CD4-positive, CD25-positive, alpha-beta regulatory T cell (primary cell): ENCODE data around the gene PGR. TPM values are rescaled to one million over a fixed set of nuclear protein-coding genes. Genes with fewer than 3 reads are reported as not detected.

Experiments used
- ATAC-seq, 2 donors: fragments of 150-1000 bp; cut with Tn5 transposase; one replicate each; pipeline ENCODE4 v1.10.0; 2021; ENCODE audit warnings: low read depth in 2 of 2, moderate number of reproducible peaks in 2 of 2, moderate library complexity in 1 of 2
- DNase-seq, 3 donors: peaks; one replicate each; pipeline versions ENCODE4 v3.0.0 to v3.0.0-alpha.2; 2012 to 2022; ENCODE audit warnings: mixed read lengths in 1 of 3
- H3K27ac ChIP-seq: one replicate; pipeline ENCODE4 v1.7.0; 2013; ENCODE audit warnings: mild to moderate bottlenecking, low read length; ENCODE audit not compliant: insufficient read depth, poor library complexity, severe bottlenecking
- H3K27me3 ChIP-seq: one replicate; pipeline ENCODE4 v1.7.0; 2013; ENCODE audit warnings: low read length; ENCODE audit not compliant: control insufficient read depth, insufficient read depth
- H3K36me3 ChIP-seq: one replicate; pipeline ENCODE4 v1.7.0; 2013; ENCODE audit warnings: mild to moderate bottlenecking, low read length, moderate library complexity; ENCODE audit not compliant: control insufficient read depth, insufficient read depth
- H3K4me1 ChIP-seq: 2 replicates; pipeline ENCODE4 v1.7.0; 2013; ENCODE audit warnings: mild to moderate bottlenecking, low read length; ENCODE audit not compliant: insufficient read depth, control insufficient read depth, poor library complexity, severe bottlenecking
- H3K4me3 ChIP-seq: one replicate; pipeline ENCODE4 v1.7.0; 2013; ENCODE audit warnings: low read depth, mild to moderate bottlenecking, low read length, moderate library complexity
- H3K9me3 ChIP-seq, 2 experiments: 1 replicate in 1 of 2; 2 replicates in 1 of 2; pipeline ENCODE4 v1.7.0; 2013; ENCODE audit warnings: low read length in 2 of 2, mild to moderate bottlenecking in 1 of 2, moderate library complexity in 1 of 2; ENCODE audit not compliant: control insufficient read depth in 2 of 2
- H3K27ac Mint-ChIP-seq, 3 donors: one replicate each; pipeline ENCODE4 v1.8.0; 2020 to 2022; ENCODE audit warnings: mild to moderate bottlenecking in 3 of 3, mixed read lengths in 3 of 3, moderate library complexity in 2 of 3
- H3K27me3 Mint-ChIP-seq: one replicate; pipeline ENCODE4 v1.8.0; 2022; ENCODE audit warnings: mild to moderate bottlenecking, mixed read lengths
- H3K36me3 Mint-ChIP-seq: one replicate; pipeline ENCODE4 v1.8.0; 2020; ENCODE audit warnings: mixed read lengths
- H3K4me1 Mint-ChIP-seq, 4 donors: one replicate each; pipeline ENCODE4 v1.8.0; 2020 to 2022; ENCODE audit warnings: mixed read lengths in 4 of 4, mild to moderate bottlenecking in 1 of 4
- H3K4me3 Mint-ChIP-seq, 4 donors: one replicate each; pipeline ENCODE4 v1.8.0; 2020 to 2022; ENCODE audit warnings: mild to moderate bottlenecking in 4 of 4, mixed read lengths in 4 of 4, moderate library complexity in 3 of 4
- H3K9me3 Mint-ChIP-seq, 7 donors: one replicate each; pipeline ENCODE4 v1.8.0; 2020 to 2022; ENCODE audit warnings: mixed read lengths in 7 of 7, mild to moderate bottlenecking in 3 of 7, moderate library complexity in 2 of 7
- polyA plus RNA-seq, 4 donors: library from polyadenylated mRNA; unstranded; fragments of 300-500 nt; fragmentation: Illumina TruSeq; gene quantifications; one replicate each; pipeline ENCODE4 v1.2.3, GENCODE V29; 2021
- total RNA-seq: library from RNA; stranded (reverse); gene quantifications from one replicate; pipeline ENCODE4 v1.2.3, GENCODE V29; 2022

The PGR gene
- total and polyA plus RNA-seq, 5 donors from 2014 or later, result not detected

DNA sequence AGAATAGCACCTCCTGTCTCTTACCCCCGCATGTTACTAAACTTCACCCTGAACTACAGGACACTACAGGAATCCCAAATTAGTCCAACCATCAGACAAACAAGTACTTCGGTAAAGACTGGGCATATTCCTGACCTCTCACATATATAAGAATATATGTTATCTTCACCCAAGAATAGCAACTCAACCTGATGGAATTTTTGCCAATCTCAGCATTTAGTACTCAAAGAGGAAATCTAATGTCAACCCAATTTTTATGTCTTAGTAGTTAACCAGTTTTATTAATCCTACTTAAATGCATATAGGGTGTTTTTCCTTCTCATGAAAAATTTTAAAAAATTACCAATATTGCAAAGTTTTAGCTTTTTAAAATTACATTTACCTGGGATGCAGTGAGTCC lies 26.2 kb downstream of the PGR start:
- DNase-seq (no peak), ATAC-seq (no peak)
- Mint-ChIP-seq H3K27me3 (no peaks in the 10 kb centered on the region), H3K36me3 (no peaks in the 10 kb centered on the region), H3K4me1 (no peaks in the 10 kb centered on the region), H3K27ac (no peak overlapping the region), H3K4me3 (no peak overlapping the region), H3K9me3 (peaks cover 4 to 34% (median 7%) of the 10 kb centered on the region in 7 donors)
- Histone ChIP-seq H3K4me3 (no peak overlapping the region), H3K27me3 (no peaks in the 10 kb centered on the region), H3K27ac (no peak overlapping the region), H3K4me1 (no peaks in the 10 kb centered on the region), H3K36me3 (no peaks in the 10 kb centered on the region), H3K9me3 (peaks cover 0 to 3% of the 10 kb centered on the region in 2 experiments)

DNA sequence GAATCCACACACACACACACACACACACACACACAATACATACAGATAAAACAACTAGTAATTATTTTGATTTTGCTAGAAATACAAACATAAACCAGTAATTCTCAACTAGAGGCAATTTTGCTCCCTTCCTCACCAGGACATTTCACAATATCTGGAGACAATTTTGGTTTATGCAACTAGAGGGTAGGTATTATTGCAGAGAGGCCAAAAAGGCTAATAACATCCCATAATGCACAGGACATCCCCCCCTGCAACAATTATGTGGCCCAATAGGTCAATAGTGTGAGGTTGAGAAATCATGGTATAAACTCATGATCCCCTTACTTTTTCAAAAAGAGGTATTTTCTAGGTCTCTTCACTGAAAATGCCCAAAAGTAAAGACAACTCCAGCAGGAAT lies 29.0 kb downstream of the PGR start:
- no peaks in the 10 kb centered on the region for H3K27me3 Mint-ChIP-seq

DNA sequence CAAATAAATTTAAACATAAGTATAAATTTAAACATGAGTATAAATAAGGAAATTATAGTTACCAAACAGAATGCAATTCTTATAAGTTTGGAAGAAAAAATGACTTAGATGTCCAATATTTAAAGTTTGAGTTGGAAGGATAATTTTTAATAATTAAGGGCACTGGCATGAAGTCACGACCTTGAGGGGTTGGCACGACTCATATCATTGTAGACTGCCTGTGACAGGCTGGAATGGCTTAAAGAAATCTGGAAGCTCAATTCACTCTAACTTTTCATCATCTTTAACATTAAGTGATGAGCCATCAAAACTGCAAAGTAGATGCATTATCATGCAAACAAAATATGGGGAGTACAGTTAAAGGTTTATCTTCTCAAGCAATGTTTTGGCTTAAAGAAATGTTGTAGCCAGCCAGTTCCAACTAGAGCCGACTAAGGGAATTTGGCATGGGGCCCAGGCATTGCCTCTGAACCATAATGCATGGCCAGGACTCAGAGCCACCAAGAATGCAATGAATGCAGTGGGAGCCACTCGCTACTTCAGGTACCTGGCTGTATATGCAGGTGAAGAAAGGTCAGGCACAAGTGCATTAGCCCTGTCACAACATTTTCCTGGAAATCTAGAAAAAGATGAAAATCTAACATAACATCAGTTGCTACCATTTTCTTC lies 33.4 kb downstream of the PGR start:
- Histone ChIP-seq H3K27me3 (no peaks in the 10 kb centered on the region), H3K4me3 (no peak overlapping the region), H3K4me1 (no peaks in the 10 kb centered on the region), H3K36me3 (no peaks in the 10 kb centered on the region), H3K27ac (no peak overlapping the region), H3K9me3 (no peaks in the 10 kb centered on the region)
- no peaks in the 10 kb centered on the region for H3K4me1 Mint-ChIP-seq
- no peak for ATAC-seq
- H3K9me3 Mint-ChIP-seq, result peaks cover 3 to 13% (median 10%) of the 10 kb centered on the region in 7 donors
- no peaks in the 10 kb centered on the region for H3K36me3 Mint-ChIP-seq
- H3K27me3 Mint-ChIP-seq, result no peaks in the 10 kb centered on the region
- no peak overlapping the region for H3K27ac Mint-ChIP-seq
- no peak overlapping the region for H3K4me3 Mint-ChIP-seq
- no peak for DNase-seq

More for the DNA sequence above, 29.0 kb downstream of the PGR start:
- no peak for ATAC-seq
- Mint-ChIP-seq H3K4me1 (no peaks in the 10 kb centered on the region), H3K36me3 (no peaks in the 10 kb centered on the region), H3K4me3 (no peak overlapping the region), H3K27ac (no peak overlapping the region), H3K9me3 (peaks cover 4 to 19% (median 10%) of the 10 kb centered on the region in 7 donors)
- no peaks in the 10 kb centered on the region for H3K4me1 ChIP-seq
- no peaks in the 10 kb centered on the region for H3K27me3 ChIP-seq
- H3K36me3 ChIP-seq, result no peaks in the 10 kb centered on the region
- DNase-seq, result no peak
- peaks cover 0 to 3% of the 10 kb centered on the region in 2 experiments for H3K9me3 ChIP-seq
- H3K27ac ChIP-seq, result no peak overlapping the region
- H3K4me3 ChIP-seq, result no peak overlapping the region

DNA sequence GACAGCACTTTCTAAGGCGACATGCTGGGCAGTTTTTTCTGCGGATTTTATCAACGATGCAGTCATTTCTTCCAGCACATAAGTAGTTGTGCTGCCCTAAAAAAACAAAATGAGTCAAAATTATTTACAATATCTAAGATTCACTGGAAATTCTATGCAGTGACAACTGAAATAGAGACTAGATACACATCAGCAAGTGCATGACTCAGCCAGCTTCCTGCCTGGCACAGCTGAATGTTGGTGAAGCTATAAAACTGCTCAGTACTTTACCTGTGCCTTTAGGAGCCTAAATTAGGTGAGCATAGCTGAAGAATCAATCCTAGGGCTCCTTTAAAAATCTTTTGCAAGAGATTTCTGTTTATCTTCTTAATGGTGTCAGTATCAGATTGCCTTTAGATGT lies 37.8 kb downstream of the PGR start:
- H3K27me3 Mint-ChIP-seq, result no peaks in the 10 kb centered on the region
- no peak for DNase-seq
- H3K9me3 Mint-ChIP-seq, result peaks cover 2 to 24% (median 13%) of the 10 kb centered on the region in 7 donors
- Histone ChIP-seq H3K4me3 (no peak overlapping the region), H3K4me1 (no peaks in the 10 kb centered on the region), H3K27ac (no peak overlapping the region), H3K9me3 (peaks cover 0 to under 1% of the 10 kb centered on the region in 2 experiments), H3K27me3 (no peaks in the 10 kb centered on the region), H3K36me3 (no peaks in the 10 kb centered on the region)
- no peak overlapping the region for H3K4me3 Mint-ChIP-seq
- no peak for ATAC-seq
- H3K27ac Mint-ChIP-seq, result no peak overlapping the region
- no peaks in the 10 kb centered on the region for H3K4me1 Mint-ChIP-seq
- H3K36me3 Mint-ChIP-seq, result no peaks in the 10 kb centered on the region

DNA sequence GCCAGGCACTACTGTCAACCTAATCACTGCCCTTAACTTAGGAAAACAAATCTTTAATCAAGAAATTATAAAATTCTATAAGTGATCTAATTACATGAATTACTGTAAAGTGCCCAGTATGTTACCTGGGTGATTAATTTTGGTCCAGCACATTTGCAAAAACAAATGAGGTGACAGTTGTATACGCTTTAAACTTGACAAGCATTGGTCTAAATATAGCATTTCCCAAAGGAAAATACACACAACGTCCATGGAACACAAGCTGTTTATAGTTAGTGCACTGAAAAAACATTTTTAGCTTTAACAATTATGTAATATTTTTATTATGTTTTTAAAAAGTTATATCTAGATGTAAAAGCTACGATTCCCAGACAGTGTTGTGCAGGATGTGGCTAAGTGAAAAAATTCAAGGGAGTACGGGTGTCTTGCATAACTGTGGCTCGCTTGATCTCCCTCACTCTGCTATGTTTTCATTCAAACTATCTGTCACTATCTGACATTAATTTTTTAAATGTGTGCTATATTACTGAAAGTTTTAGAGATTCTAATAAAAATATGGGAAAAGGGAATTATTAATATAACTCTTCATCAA lies 38.8 kb downstream of the PGR start:
- H3K36me3 ChIP-seq, result no peaks in the 10 kb centered on the region
- H3K36me3 Mint-ChIP-seq, result no peaks in the 10 kb centered on the region
- H3K27me3 Mint-ChIP-seq, result no peaks in the 10 kb centered on the region
- H3K9me3 ChIP-seq, result peaks cover 0 to 2% of the 10 kb centered on the region in 2 experiments
- H3K4me3 ChIP-seq, result no peak overlapping the region
- ATAC-seq (no peak), DNase-seq (no peak)
- no peak overlapping the region for H3K27ac ChIP-seq
- H3K9me3 Mint-ChIP-seq, result peaks cover 4 to 31% (median 15%) of the 10 kb centered on the region in 7 donors
- no peaks in the 10 kb centered on the region for H3K4me1 Mint-ChIP-seq
- H3K4me3 Mint-ChIP-seq, result no peak overlapping the region
- no peaks in the 10 kb centered on the region for H3K27me3 ChIP-seq
- no peaks in the 10 kb centered on the region for H3K4me1 ChIP-seq
- no peak overlapping the region for H3K27ac Mint-ChIP-seq

DNA sequence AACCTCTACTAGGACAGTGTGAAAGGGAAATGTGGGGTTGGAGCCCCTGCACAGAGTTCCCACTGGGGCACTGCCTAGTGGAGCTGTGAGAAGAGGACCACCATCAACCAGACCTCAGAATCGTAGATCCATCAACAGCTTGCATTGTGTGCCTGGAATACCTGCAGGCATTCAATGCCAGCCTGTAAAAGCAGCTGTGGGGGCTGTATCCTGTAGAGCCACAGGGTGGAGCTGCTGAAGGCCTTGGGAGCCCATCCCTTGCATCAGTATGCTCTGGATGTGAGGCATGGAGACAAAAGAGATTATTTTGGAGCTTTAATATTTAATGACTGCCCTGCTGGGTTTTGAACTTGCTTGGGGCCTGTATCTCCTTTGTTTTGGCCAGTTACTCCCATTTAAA lies 46.3 kb downstream of the PGR start:
- Histone ChIP-seq H3K36me3 (no peaks in the 10 kb centered on the region), H3K27me3 (no peaks in the 10 kb centered on the region), H3K4me3 (no peak overlapping the region), H3K27ac (no peak overlapping the region), H3K4me1 (no peaks in the 10 kb centered on the region), H3K9me3 (peaks cover 0 to 4% of the 10 kb centered on the region in 2 experiments)
- no peak overlapping the region for H3K27ac Mint-ChIP-seq
- ATAC-seq (no peak), DNase-seq (no peak)
- H3K4me1 Mint-ChIP-seq, result no peaks in the 10 kb centered on the region
- H3K9me3 Mint-ChIP-seq, result peaks cover 3 to 33% (median 12%) of the 10 kb centered on the region in 7 donors
- H3K4me3 Mint-ChIP-seq, result no peak overlapping the region
- no peaks in the 10 kb centered on the region for H3K27me3 Mint-ChIP-seq
- H3K36me3 Mint-ChIP-seq, result no peaks in the 10 kb centered on the region

DNA sequence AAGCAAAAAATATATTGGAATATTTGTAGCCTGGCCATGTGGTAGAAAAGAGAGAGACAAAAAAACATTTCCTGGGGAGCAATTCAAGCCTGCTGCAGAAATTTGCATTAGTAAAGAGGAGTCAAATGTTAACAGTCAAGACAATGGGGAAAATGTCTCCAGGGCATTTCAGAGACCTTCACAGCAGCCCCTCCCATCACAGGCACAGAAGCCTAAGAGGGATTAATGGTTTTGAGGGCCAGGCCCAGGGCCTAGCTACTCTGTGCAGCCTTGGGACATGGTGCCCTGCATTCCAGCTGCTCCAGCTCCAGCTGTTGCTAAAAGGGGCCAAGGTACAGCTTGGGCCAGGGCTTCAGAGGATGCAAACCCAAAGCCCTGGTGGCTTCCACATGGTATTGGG lies 46.8 kb downstream of the PGR start:
- no peak overlapping the region for H3K4me3 Mint-ChIP-seq
- no peaks in the 10 kb centered on the region for H3K27me3 Mint-ChIP-seq
- DNase-seq, result no peak
- peaks cover 3 to 29% (median 12%) of the 10 kb centered on the region in 7 donors for H3K9me3 Mint-ChIP-seq
- H3K9me3 ChIP-seq, result peaks cover 0 to 4% of the 10 kb centered on the region in 2 experiments
- no peaks in the 10 kb centered on the region for H3K36me3 ChIP-seq
- no peak overlapping the region for H3K27ac ChIP-seq
- H3K36me3 Mint-ChIP-seq, result no peaks in the 10 kb centered on the region
- H3K27me3 ChIP-seq, result no peaks in the 10 kb centered on the region
- H3K4me3 ChIP-seq, result no peak overlapping the region
- H3K4me1 Mint-ChIP-seq, result no peaks in the 10 kb centered on the region
- no peaks in the 10 kb centered on the region for H3K4me1 ChIP-seq
- no peak overlapping the region for H3K27ac Mint-ChIP-seq
- no peak for ATAC-seq

DNA sequence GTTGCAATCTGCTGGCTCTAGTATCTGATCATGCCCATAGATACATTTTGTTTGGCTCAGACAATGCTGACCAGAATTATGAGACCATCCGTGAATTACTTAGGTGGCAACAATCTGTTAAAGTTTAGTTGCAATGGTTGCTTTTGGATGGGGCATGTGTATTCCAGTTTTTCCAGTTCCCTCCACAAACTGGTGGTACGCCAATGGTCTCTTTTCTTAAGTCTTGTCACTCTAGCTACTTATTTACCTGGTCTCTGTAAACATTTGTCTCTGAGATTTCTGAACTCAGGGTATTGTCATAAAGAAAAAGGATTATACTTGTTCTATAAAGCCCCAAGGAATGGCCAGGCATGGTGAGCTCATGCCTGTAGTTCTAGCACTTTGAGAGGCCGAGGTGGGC lies 65.9 kb downstream of the PGR start:
- Histone ChIP-seq H3K27ac (no peak overlapping the region), H3K4me1 (no peaks in the 10 kb centered on the region), H3K4me3 (no peak overlapping the region), H3K27me3 (no peaks in the 10 kb centered on the region), H3K9me3 (no peaks in the 10 kb centered on the region), H3K36me3 (no peaks in the 10 kb centered on the region)
- no peaks in the 10 kb centered on the region for H3K27me3 Mint-ChIP-seq
- no peaks in the 10 kb centered on the region for H3K36me3 Mint-ChIP-seq
- peaks cover under 1 to 6% (median 5%) of the 10 kb centered on the region in 7 donors for H3K9me3 Mint-ChIP-seq
- H3K27ac Mint-ChIP-seq, result no peak overlapping the region
- no peak for ATAC-seq
- H3K4me1 Mint-ChIP-seq, result no peaks in the 10 kb centered on the region
- no peak overlapping the region for H3K4me3 Mint-ChIP-seq
- DNase-seq, result no peak
